ENCODE results near the gene GREB1. TPM values are rescaled to one million over a fixed set of nuclear protein-coding genes. Genes with fewer than 3 reads are reported as not detected.

GREB1 gene
- total and polyA plus RNA-seq, 4 experiments from 2014 or later, result 0.19 to 1.1 TPM; not detected in 2

- Mint-ChIP-seq H3K4me3 (peak overlapping the region in 1 of 8 donors; percentile 26), H3K27me3 (peaks cover 6 to 8% of the 10 kb centered on the region in 2 donors), H3K36me3 (no peaks in the 10 kb centered on the region), H3K9me3 (no peaks in the 10 kb centered on the region), H3K27ac (no peak overlapping the region), H3K4me1 (no peaks in the 10 kb centered on the region)
- intact Hi-C loops (cut with micrococcal nuclease), result no loop called here
- Histone ChIP-seq H3K9me3 (ENCODE audit: control insufficient read depth in 1 of 2, low read length in 2 of 2) (no peaks in the 10 kb centered on the region), H3K27ac (ENCODE audit: low read depth, low read length) (no peak overlapping the region), H3K36me3 (ENCODE audit: insufficient read depth, low read length) (no peaks in the 10 kb centered on the region), H3K27me3 (ENCODE audit: insufficient read depth, low read length) (no peaks in the 10 kb centered on the region), H3K4me1 (ENCODE audit: insufficient read depth, low read length) (no peaks in the 10 kb centered on the region), H3K4me3 (ENCODE audit: low read length in 2 of 2) (no peak overlapping the region)
- DNase-seq, result no peak
- ChIA-PET CTCF (ENCODE audit: partially characterized antibody) (no interaction called here), POLR2A (ENCODE audit: partially characterized antibody) (no interaction called here)
Observed at GRCh38 chr2:11563784-11564666, 30.2 kb downstream of the GREB1 start.

GRCh38 chr2:11564816-11565567 lies 31.1 kb downstream of the GREB1 start:
- Mint-ChIP-seq H3K27ac (no peak overlapping the region), H3K9me3 (no peaks in the 10 kb centered on the region), H3K4me1 (no peaks in the 10 kb centered on the region), H3K27me3 (peaks cover 5 to 7% of the 10 kb centered on the region in 2 donors), H3K4me3 (peak overlapping the region in 1 of 8 donors; percentile 26), H3K36me3 (no peaks in the 10 kb centered on the region)
- H3K4me3 ChIP-seq (ENCODE audit: low read length in 2 of 2), result no peak overlapping the region
- POLR2A ChIA-PET (ENCODE audit: partially characterized antibody), result no interaction called here
- intact Hi-C loops (cut with micrococcal nuclease), result no loop called here
- H3K4me1 ChIP-seq (ENCODE audit: insufficient read depth, low read length), result no peaks in the 10 kb centered on the region
- no peaks in the 10 kb centered on the region for H3K27me3 ChIP-seq (ENCODE audit: insufficient read depth, low read length)
- H3K9me3 ChIP-seq (ENCODE audit: control insufficient read depth in 1 of 2, low read length in 2 of 2), result no peaks in the 10 kb centered on the region
- H3K36me3 ChIP-seq (ENCODE audit: insufficient read depth, low read length), result no peaks in the 10 kb centered on the region
- H3K27ac ChIP-seq (ENCODE audit: low read depth, low read length), result no peak overlapping the region
- CTCF ChIA-PET (ENCODE audit: partially characterized antibody), result no interaction called here
- DNase-seq, result no peak

GRCh38 chr2:11566383-11566782 lies 32.5 kb downstream of the GREB1 start:
- no peak for DNase-seq
- no peaks in the 10 kb centered on the region for H3K9me3 ChIP-seq (ENCODE audit: control insufficient read depth in 1 of 2, low read length in 2 of 2)
- no peaks in the 10 kb centered on the region for H3K36me3 Mint-ChIP-seq
- ChIA-PET CTCF (ENCODE audit: partially characterized antibody) (no interaction called here), POLR2A (ENCODE audit: partially characterized antibody) (no interaction called here)
- no peak overlapping the region for H3K4me3 ChIP-seq (ENCODE audit: low read length in 2 of 2)
- no peaks in the 10 kb centered on the region for H3K36me3 ChIP-seq (ENCODE audit: insufficient read depth, low read length)
- H3K4me3 Mint-ChIP-seq, result no peak overlapping the region
- H3K9me3 Mint-ChIP-seq, result no peaks in the 10 kb centered on the region
- peaks cover 6% of the 10 kb centered on the region in 2 donors for H3K27me3 Mint-ChIP-seq
- intact Hi-C loops (cut with micrococcal nuclease), result no loop called here
- H3K4me1 ChIP-seq (ENCODE audit: insufficient read depth, low read length), result no peaks in the 10 kb centered on the region
- H3K27me3 ChIP-seq (ENCODE audit: insufficient read depth, low read length), result no peaks in the 10 kb centered on the region
- H3K27ac ChIP-seq (ENCODE audit: low read depth, low read length), result no peak overlapping the region
- H3K27ac Mint-ChIP-seq, result no peak overlapping the region
- no peaks in the 10 kb centered on the region for H3K4me1 Mint-ChIP-seq

GRCh38 chr2:11567631-11568031 lies 33.8 kb downstream of the GREB1 start:
- no peak overlapping the region for H3K27ac Mint-ChIP-seq
- no peak overlapping the region for H3K4me3 ChIP-seq (ENCODE audit: low read length in 2 of 2)
- no peaks in the 10 kb centered on the region for H3K9me3 ChIP-seq (ENCODE audit: control insufficient read depth in 1 of 2, low read length in 2 of 2)
- H3K27me3 ChIP-seq (ENCODE audit: insufficient read depth, low read length), result no peaks in the 10 kb centered on the region
- no peaks in the 10 kb centered on the region for H3K36me3 Mint-ChIP-seq
- H3K4me1 ChIP-seq (ENCODE audit: insufficient read depth, low read length), result no peaks in the 10 kb centered on the region
- ChIA-PET CTCF (ENCODE audit: partially characterized antibody) (no interaction called here), POLR2A (ENCODE audit: partially characterized antibody) (no interaction called here)
- intact Hi-C loops (cut with micrococcal nuclease), result no loop called here
- H3K36me3 ChIP-seq (ENCODE audit: insufficient read depth, low read length), result no peaks in the 10 kb centered on the region
- no peak overlapping the region for H3K27ac ChIP-seq (ENCODE audit: low read depth, low read length)
- H3K9me3 Mint-ChIP-seq, result no peaks in the 10 kb centered on the region
- H3K4me1 Mint-ChIP-seq, result no peaks in the 10 kb centered on the region
- H3K4me3 Mint-ChIP-seq, result no peak overlapping the region
- no peak for DNase-seq
- H3K27me3 Mint-ChIP-seq, result peaks cover 6% of the 10 kb centered on the region in 2 donors

GRCh38 chr2:11568436-11568835 lies 34.6 kb downstream of the GREB1 start:
- CTCF ChIA-PET (ENCODE audit: partially characterized antibody), result interaction anchor here (0.9 kb wide), 1 partner anchor 736 kb away, joined by 3 read pairs; no protein-coding TSS in a partner anchor
- Mint-ChIP-seq H3K36me3 (no peaks in the 10 kb centered on the region), H3K27ac (no peak overlapping the region), H3K27me3 (peaks cover 6% of the 10 kb centered on the region in 2 donors), H3K4me3 (no peak overlapping the region), H3K4me1 (no peaks in the 10 kb centered on the region), H3K9me3 (no peaks in the 10 kb centered on the region)
- no peaks in the 10 kb centered on the region for H3K9me3 ChIP-seq (ENCODE audit: control insufficient read depth in 1 of 2, low read length in 2 of 2)
- POLR2A ChIA-PET (ENCODE audit: partially characterized antibody), result no interaction called here
- H3K27ac ChIP-seq (ENCODE audit: low read depth, low read length), result no peak overlapping the region
- H3K4me1 ChIP-seq (ENCODE audit: insufficient read depth, low read length), result no peaks in the 10 kb centered on the region
- DNase-seq, result no peak
- no peak overlapping the region for H3K4me3 ChIP-seq (ENCODE audit: low read length in 2 of 2)
- no peaks in the 10 kb centered on the region for H3K27me3 ChIP-seq (ENCODE audit: insufficient read depth, low read length)
- no peaks in the 10 kb centered on the region for H3K36me3 ChIP-seq (ENCODE audit: insufficient read depth, low read length)
- intact Hi-C loops (cut with micrococcal nuclease), result no loop called here

- intact Hi-C loops (cut with micrococcal nuclease), result no loop called here
- H3K9me3 ChIP-seq (ENCODE audit: control insufficient read depth in 1 of 2, low read length in 2 of 2), result no peaks in the 10 kb centered on the region
- no peaks in the 10 kb centered on the region for H3K27me3 ChIP-seq (ENCODE audit: insufficient read depth, low read length)
- Mint-ChIP-seq H3K4me1 (no peaks in the 10 kb centered on the region), H3K27ac (no peak overlapping the region), H3K9me3 (no peaks in the 10 kb centered on the region), H3K27me3 (peaks cover 6% of the 10 kb centered on the region in 2 donors), H3K36me3 (no peaks in the 10 kb centered on the region), H3K4me3 (no peak overlapping the region)
- ChIA-PET CTCF (ENCODE audit: partially characterized antibody) (no interaction called here), POLR2A (ENCODE audit: partially characterized antibody) (no interaction called here)
- DNase-seq, result no peak
- H3K4me1 ChIP-seq (ENCODE audit: insufficient read depth, low read length), result no peaks in the 10 kb centered on the region
- no peak overlapping the region for H3K27ac ChIP-seq (ENCODE audit: low read depth, low read length)
- no peak overlapping the region for H3K4me3 ChIP-seq (ENCODE audit: low read length in 2 of 2)
- H3K36me3 ChIP-seq (ENCODE audit: insufficient read depth, low read length), result no peaks in the 10 kb centered on the region
Observed at GRCh38 chr2:11569636-11570035, 35.8 kb downstream of the GREB1 start.

GRCh38 chr2:11571170-11571569 lies 37.3 kb downstream of the GREB1 start:
- intact Hi-C loops (cut with micrococcal nuclease), result no loop called here
- CTCF ChIA-PET (ENCODE audit: partially characterized antibody), result no interaction called here
- H3K4me3 ChIP-seq (ENCODE audit: low read length in 2 of 2), result no peak overlapping the region
- POLR2A ChIA-PET (ENCODE audit: partially characterized antibody), result no interaction called here
- Mint-ChIP-seq H3K27me3 (peaks cover 5 to 8% of the 10 kb centered on the region in 2 donors), H3K36me3 (no peaks in the 10 kb centered on the region), H3K27ac (no peak overlapping the region), H3K4me3 (no peak overlapping the region), H3K9me3 (no peaks in the 10 kb centered on the region), H3K4me1 (no peaks in the 10 kb centered on the region)
- H3K4me1 ChIP-seq (ENCODE audit: insufficient read depth, low read length), result no peaks in the 10 kb centered on the region
- no peak for DNase-seq
- no peak overlapping the region for H3K27ac ChIP-seq (ENCODE audit: low read depth, low read length)
- no peaks in the 10 kb centered on the region for H3K9me3 ChIP-seq (ENCODE audit: control insufficient read depth in 1 of 2, low read length in 2 of 2)
- H3K27me3 ChIP-seq (ENCODE audit: insufficient read depth, low read length), result no peaks in the 10 kb centered on the region
- H3K36me3 ChIP-seq (ENCODE audit: insufficient read depth, low read length), result no peaks in the 10 kb centered on the region

Measured in CD4-positive, alpha-beta memory T cell (primary cell).